Activated naive CD8-positive, alpha-beta T cell treated with anti-CD3 and anti-CD28 coated beads, Interleukin-2, amount 50 U/mL, for 16 hours (primary cell): ENCODE measurements around the gene WDR59.
"Not testable (repeated sequence)": the region's sequence is repeated elsewhere in the genome, so short reads cannot be mapped to it uniquely, and the experiment has no call there.

Experiments
- DNase-seq: peaks from one replicate; pipeline ENCODE4 v3.0.0-alpha.2; 2020; ENCODE audit warnings: low read depth, low spot score

Gene WDR59

GRCh38 chr16:75011634-75012307, 26.8 kb upstream of the WDR59 start:
- peak; percentile 6 for DNase-seq

- DNase-seq, result no peak
Measured at GRCh38 chr16:75010427-75010826, 25.5 kb upstream of the WDR59 start.

- no peak for DNase-seq
Measured at GRCh38 chr16:75007443-75007842, 22.5 kb upstream of the WDR59 start.

GRCh38 chr16:75005697-75006096, 20.8 kb upstream of the WDR59 start:
- no peak for DNase-seq

DNA sequence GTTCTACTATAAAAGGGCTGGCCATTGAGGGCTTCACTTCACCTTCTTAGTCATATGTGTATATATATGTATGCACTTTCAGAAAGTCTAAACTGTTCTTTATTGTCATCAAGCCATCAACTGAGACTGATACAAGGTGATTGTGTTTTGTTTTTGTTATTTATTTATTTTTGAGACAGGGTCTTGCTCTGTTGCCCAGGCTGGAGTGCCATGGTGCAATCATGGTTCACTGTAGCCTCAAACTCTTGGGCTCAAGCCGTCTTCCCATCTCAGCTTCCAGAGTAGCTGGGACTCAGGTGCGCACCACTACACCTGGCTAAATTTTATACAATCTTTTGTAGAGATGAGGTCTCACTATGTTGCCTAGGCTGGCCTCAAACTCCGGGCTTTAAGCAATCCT, 19.5 kb upstream of the WDR59 start:
- DNase-seq, result no peak

GRCh38 chr16:75003931-75004330, 19.0 kb upstream of the WDR59 start:
- DNase-seq, result no peak

- no peak for DNase-seq
Measured at GRCh38 chr16:75002474-75002873, 17.6 kb upstream of the WDR59 start.

GRCh38 chr16:75000481-75001081, 15.7 kb upstream of the WDR59 start:
- no peak for DNase-seq

DNA sequence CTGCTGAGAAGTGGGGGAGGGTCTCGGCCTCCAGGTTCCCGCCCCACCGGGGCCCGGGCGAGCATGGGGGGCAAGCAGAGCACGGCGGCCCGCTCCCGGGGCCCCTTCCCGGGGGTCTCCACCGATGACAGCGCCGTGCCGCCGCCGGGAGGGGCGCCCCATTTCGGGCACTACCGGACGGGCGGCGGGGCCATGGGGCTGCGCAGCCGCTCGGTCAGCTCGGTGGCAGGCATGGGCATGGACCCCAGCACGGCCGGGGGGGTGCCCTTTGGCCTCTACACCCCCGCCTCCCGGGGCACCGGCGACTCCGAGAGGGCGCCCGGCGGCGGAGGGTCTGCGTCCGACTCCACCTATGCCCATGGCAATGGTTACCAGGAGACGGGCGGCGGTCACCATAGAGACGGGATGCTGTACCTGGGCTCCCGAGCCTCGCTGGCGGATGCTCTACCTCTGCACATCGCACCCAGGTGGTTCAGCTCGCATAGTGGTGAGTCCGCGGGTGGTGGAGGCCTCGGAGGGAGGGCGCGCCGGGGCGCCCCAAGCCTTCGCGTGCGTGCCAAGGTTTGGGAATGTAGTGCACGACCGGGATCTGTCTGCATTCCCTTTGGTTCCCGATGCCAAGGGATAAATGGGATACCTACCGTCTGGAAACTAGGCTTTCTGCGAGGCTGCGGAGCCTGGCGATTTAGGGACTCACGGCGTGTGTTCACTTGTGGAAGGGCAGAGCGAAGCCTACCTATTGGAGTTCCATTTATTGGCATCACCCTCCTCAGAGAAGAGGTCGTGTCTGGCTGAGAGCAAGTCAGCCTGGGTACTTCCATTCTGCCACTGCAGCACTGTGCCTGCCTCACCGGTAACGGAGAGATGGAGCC, 14.9 kb upstream of the WDR59 start:
- DNase-seq, result peak; percentile 22

DNA sequence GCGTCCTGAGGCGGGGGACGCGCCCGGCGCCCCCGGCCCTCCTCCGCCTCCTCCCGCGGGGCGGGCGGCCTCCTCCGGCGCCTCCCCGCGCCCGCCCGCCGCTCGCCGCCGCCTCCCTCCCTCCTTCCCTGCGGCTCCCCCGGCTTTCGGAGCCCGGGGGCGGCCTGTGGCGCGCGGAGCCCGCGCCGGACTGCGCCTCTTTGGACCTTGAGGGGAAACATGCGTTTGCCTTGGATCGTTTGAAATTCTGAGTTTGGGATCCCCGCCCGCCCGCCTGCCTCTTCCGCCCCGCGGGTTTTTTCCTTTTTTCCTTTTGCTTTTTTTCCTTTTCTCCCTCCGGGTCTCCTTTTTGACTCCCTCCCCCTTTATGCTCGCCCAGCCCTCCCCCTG, 14.3 kb upstream of the WDR59 start:
- no peak for DNase-seq

GRCh38 chr16:74998481-74999218, 13.7 kb upstream of the WDR59 start, which contains the start of gene ZNRF1:
Gene ZNRF1 (plus strand): TSS chr16:74999024. CDS start chr16:74999672, 648 bp downstream.
- DNase-seq, result peak; percentile 66

- no peak for DNase-seq
Measured at GRCh38 chr16:74997042-74997491, 12.1 kb upstream of the WDR59 start.

DNA sequence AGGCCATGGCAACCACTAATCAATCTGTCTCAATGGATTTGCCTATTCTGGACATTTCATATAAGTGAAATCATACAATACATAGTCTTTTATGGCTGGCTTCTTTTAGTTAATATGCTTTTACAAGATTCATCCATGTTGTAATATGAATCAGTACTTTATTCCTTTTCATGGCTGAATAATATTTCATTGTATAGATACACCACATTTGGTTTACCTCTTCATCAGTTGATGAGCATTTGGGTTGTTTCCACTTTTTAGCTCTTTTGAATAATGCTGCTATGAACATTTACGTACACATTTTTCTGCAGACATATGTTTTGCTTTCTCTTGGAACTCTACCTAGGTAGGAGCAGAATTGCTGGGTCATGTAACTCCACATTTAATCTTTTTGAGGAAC, 11.1 kb upstream of the WDR59 start:
- DNase-seq, result no peak

GRCh38 chr16:74991593-74992403, 6.9 kb upstream of the WDR59 start:
- no peak for DNase-seq

- no peak for DNase-seq
Measured at GRCh38 chr16:74991268-74991592, 6.3 kb upstream of the WDR59 start.

DNA sequence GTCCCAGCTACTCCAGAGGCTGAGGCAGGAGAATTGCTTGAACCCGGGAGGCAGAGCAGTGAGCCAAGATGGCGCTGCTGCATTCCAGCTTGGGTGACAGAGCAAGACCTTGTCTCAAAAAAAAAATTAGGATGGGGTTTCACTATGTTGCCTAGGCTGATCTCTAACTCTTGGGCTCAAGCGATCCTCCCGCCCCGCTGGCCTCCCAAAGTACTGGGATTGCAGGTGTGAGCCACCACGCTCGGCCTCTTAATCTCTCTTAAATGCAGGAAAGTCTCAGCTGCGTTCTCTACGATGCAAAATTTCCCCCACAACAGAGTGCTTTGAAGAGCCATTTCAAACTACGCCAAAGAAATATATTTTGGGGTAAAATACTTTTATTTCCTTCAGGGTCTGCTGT, 5.9 kb upstream of the WDR59 start:
- DNase-seq, result no peak

DNA sequence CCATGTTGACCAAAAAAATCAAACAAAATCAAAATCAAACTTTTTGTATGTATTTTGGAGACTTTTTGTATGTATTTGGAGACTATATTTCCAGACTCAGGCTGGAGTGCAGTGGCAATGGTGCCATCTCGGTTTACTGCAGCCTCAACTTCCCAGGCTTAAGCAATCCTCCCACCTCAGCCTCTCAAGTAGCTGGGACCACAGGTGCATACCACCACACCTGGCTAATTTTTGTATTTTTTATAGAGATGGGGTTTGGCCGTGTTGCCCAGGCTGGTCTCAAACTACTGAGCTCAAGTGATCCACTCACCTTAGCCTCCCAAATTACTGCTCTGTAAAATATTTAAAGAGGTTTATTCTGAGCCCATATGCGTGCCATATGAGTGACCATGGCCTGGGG, 4.9 kb upstream of the WDR59 start:
- DNase-seq, result not testable (repeated sequence)

GRCh38 chr16:74987027-74987681, 2.2 kb upstream of the WDR59 start:
- DNase-seq, result no peak

DNA sequence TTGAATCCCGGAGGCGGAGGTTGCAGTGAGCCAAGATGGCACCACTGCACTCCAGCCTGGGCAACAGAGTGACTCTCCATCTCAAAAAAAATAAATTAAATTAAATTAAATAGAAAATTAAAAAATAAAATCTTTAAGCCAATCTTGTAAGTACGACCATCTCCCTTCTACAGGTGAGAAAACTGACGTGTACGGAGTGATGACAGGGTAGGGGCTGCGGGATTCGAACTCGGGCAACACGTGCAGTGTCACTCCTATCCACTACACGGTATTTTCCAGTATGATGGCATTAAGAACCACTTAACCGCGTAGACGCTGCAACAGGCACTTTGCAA, 762 bp downstream of the WDR59 start:
- DNase-seq, result peak; percentile 1

DNA sequence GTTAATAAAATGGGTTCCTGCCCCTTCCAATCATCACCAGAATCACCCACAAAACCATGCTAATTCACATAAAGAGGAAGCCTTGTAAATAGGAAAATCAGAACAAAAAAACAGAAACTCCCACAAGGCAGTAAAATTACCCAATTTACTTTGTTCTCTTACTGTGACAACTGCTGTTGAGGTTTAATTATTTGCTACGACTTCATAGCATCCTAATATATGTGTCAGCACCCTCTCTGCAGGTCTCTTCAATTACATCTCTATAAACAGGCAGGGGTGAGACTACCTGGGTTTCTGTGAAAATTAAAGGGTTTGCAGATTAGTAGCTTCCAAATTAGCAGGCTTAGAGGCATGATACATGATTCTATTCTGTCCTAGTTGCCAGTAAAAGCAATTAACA, 2.7 kb downstream of the WDR59 start:
- DNase-seq, result no peak

- DNase-seq, result no peak
Measured at GRCh38 chr16:74975591-74975990, 9.3 kb downstream of the WDR59 start.
